Activated T-cell treated with anti-CD3 and anti-CD28 coated beads for 1 hour (primary cell): Measurements from ENCODE around the gene SLC13A5.
"Not testable (repeated sequence)": the region's sequence is repeated elsewhere in the genome, so short reads cannot be mapped to it uniquely, and the experiment has no call there.

Experiments
- DNase-seq: peaks from one replicate; pipeline ENCODE4 v3.0.0-alpha.2; 2020; ENCODE audit warnings: low read depth

Gene SLC13A5

DNA sequence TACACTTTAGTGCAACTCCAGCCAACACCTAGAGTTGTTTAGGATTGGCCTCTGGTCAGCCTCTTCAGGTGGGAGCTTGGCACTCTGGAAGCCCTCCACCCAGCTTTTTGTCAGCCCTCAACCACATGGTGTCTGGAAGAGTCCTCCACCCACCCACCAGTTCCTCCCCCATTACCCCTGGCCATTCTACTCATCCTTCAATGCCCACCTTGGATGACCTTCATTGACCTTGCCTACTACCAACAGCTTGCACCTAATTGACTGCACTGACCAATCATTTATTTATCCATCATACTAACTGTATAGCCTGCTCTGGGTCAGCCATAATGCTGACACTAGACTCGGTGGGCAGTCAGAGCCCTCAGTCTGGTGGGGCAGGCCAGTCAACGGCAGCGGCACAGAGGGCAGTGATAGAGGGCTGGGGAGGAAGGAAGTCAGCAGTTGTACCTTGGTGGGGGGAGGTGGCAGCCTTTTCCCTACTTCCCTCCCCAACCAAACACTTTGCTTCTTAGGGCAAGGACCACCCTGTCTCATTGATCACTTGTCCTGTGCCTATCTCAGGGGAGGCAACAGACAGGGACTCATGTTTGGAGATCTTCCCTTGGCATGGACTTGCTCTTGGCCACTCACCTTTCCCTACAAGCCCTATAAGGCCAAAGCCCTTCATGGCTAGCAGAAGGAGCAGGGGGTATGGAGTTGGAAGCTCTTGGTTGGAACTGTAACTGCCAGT lies 29.3 kb downstream of the SLC13A5 start:
- DNase-seq: no peak

GRCh38 chr17:6683081-6683684 lies 30.0 kb downstream of the SLC13A5 start:
- DNase-seq: no peak

GRCh38 chr17:6682339-6682738 lies 30.8 kb downstream of the SLC13A5 start:
- DNase-seq: no peak

DNA sequence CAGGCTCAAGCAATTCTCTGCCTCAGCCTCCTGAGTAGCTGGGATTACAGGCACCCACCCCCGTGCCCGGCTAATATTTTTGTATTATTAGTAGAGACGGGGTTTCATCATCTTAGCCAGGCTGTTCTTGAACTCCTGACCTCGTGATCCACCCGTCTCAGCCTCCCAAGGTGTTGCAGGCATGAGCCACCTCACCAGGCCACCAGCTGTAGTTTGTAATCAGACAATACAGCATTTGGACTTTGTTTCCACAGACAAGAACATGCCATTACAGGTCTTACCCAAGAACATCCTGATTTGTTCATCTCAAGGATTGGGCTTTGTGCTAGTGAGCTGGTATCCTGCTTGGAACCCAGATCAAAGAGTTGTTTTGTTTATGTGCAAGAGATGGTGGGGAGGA lies 31.5 kb downstream of the SLC13A5 start:
- no peak for DNase-seq

- no peak for DNase-seq
These were observed 32.0 kb downstream of the SLC13A5 start for GRCh38 chr17:6681176-6681575.

DNA sequence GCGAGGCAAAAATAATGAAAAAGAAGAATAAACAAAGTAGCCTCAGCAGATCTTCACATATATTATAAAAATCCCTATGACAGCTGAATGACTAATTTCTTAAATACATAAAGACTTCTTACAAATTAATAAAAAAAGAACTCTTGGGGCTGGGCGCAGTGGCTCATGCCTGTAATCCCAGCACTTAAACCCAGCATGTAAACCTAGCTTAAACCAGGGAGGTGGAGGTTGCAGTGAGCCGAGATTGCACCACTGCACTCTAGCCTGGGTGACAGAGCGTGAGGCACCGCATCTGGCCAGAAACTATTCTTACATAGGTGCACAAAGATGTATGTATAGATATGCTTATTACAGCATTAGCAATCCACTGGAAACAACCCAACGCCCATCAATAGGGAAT lies 33.9 kb downstream of the SLC13A5 start:
- no peak for DNase-seq

- DNase-seq: no peak
These were observed 35.2 kb downstream of the SLC13A5 start for GRCh38 chr17:6677946-6678345.

DNA sequence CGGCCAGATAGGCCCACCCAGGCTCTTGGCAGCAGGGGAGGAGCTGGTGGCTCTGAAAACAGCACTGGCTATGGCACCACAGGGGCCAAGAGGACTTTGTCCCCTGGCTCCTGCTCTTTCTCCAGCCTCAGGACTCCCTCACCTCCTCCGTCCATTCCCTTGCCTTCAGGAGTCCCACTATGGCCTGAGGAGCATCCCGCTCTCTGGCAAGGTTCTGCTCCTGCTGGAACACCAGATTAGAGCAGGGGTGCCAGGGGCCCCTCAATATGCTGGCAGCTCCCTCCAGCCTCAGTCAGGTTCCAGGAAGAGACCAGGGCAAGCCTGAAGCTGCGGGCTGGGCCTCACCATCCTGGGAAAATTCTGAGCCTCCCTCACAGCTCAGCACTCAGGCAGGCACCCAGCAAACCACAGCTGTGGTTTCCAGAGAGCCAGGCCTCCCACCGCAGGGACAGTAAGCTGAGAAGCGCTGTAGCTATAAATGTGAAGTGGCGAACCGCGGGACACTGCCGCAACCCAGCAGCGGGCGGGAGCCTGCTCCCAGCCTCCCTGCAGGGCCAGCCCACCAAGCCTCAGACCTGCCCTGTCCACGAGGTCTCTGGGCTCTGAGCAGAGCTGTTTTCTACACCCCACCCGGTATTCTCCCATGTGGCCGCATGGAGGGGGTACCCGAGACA lies 35.9 kb downstream of the SLC13A5 start:
- no peak for DNase-seq

DNA sequence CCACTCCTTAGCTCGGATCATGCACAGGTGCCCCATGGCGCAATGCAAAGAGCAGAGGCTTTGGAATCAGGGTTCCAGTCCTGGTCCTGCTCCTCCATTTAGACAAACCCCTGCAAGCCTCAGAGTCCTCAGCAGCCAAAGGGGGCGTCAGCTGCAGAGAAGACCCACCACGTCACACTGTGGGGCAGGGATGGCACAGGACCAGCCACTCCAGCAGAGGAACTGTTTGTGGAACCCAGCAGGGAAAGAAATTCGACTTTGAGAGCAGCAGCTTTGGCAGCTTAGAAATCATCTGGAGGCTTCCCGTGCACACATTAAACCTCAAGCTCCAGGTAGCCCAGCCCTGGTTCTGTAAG lies 36.4 kb downstream of the SLC13A5 start:
- DNase-seq: no peak

- DNase-seq: no peak
These were observed 37.9 kb downstream of the SLC13A5 start for GRCh38 chr17:6675201-6675825.

- DNase-seq: no peak
These were observed 38.6 kb downstream of the SLC13A5 start for GRCh38 chr17:6674586-6674985.

DNA sequence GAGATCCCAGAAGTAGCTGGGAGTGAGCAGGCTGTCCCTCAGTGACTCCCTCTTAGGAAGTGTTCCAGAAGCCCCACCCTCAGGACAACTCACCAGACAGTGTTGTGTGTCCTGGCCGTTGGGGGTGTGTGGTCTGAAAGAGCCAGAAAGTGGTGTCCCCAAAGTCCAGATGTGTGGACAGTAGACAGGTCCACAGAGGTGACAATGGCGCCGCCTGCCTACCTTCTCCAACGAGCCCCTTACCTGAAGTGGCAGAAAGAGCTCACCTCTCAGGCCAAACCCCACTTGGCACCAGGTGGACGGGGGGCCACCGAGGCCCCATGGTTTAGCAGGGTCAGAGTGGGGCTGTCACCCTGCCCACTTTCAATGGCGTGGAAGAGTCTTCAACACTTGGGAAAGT lies 41.7 kb downstream of the SLC13A5 start:
- DNase-seq: no peak

GRCh38 chr17:6670999-6671398 lies 42.2 kb downstream of the SLC13A5 start:
- DNase-seq: no peak

GRCh38 chr17:6670571-6670970 lies 42.6 kb downstream of the SLC13A5 start:
- DNase-seq: no peak

DNA sequence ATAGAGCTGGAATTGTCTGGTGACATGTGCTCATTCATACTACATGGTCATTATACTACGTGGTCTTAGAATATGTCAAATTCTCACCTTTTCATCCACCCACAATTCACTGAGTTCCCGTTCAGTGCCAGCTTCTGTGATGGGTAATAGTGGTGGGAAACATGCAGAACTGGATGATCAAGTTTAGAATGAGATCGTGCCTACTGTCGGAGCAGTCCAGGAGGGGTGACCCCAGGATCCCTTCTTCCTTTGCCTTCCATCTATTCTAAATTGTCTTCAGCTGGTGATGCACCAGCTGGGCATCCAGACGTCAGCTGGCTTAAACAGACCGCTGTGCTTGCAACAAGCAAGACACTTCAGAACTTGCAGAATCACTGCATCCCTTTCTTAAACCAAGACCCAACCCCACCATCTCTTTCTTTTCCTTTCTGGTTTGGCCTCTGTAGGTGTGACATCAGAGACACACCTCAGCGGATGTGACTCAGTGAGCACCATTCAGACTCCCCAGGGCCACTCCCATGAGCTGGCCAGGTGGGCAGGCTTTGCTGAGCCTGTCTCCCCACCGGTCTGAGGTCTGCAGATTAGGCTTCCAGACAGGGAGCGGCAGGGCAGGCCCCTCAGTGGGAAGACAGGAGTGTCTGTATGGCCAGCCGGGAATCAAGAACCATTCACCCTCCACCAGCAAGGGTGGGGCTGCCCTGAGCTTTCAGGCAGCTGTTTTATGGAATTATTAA lies 43.5 kb downstream of the SLC13A5 start:
- no peak for DNase-seq

DNA sequence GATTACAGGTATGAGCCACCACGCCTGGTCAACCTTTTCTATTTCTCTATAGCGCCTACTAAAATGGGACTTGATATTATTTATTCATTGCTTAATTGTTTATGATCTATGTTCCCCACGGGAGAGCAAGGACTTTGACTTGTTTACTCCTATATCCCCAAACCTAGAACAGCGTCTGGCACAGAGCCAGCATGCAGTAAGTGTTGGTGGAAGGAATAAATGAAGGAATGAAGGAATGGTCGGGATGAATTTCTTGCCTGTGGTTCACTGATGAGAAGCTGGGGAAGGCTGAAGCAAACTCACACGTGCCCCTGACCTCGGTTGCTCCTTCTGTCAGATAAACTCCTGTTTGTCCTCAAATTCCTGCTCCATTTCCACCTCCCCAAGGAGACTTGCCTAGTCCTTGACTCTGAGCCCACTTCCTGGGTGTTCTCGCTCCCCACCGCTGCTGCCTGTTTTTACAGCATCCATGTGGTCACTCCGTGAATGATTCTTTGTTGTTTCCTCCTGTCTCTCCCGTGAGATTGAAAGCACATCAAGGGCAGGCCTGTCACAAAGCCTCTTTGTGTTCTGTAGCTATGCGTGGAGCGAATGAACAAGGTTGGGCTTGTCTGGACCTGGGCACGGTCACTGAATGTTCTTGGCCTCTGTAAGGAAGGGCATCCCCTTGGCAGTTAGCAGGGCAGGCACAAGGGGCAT lies 44.3 kb downstream of the SLC13A5 start:
- DNase-seq: no peak

DNA sequence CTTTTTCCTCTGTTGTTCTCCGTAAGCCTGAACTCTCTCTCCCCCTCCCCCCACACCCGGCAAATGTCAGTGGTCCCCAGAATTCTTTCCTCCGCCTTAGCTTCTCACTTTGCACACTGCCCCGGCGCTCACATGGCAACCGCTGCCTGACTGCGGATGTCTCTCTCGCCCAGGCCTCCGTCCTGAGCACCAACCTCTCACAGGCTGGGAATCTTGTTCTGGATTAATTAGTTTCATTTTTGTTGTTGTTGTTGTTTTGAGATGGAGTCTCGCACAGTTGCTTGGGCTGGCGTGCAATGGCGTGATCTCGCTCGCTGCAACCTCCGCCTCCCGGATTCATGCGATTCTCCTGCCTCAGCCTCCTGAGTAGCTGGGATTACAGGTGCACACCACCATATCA lies 45.0 kb downstream of the SLC13A5 start:
- DNase-seq: no peak

DNA sequence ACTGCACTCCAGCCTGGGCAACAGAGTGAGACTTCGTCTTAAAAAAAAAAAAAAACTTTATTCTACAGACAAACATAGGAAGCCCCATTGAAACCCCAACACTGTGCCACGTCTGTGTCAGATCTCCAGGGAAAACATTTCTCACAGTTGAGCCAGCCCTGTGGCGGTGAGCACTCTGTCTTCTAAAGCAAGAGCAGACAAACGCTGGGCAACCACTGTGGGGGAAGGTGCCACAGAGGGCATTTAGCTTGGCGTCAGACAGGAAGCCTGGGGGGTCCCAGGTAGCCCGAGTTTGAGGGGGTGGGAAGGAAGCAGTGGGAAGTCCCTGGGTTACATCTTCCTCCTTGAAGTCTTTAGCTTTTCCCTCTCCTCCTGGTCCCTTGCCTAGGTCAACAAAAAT lies 45.7 kb downstream of the SLC13A5 start:
- DNase-seq: no peak

GRCh38 chr17:6666557-6666956 lies 46.6 kb downstream of the SLC13A5 start:
- DNase-seq: no peak

DNA sequence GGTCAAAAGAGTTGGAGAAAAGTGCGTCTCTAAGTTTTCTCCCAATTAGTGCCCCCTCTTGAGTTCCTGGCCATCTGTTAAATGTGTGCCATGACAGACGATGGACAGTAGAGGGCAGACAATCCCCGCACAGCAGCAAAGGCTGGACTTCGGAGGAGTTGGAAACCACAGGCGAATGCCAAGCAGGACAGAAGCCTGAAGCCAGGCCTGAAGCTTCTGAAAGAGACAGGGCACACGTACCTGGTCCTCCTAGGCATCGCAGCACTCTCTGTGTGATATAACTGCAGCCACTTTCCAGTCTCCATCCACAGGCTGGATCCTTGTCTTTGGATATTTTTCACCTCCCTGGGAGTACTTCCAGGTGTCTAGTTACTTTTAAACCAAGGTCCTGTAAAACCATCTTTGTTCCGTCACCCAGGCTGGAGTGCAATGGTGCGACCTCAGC lies 47.1 kb downstream of the SLC13A5 start:
- DNase-seq: peak; percentile 22

- not testable (repeated sequence) for DNase-seq
These were observed 50.0 kb downstream of the SLC13A5 start for GRCh38 chr17:6663200-6663599.

DNA sequence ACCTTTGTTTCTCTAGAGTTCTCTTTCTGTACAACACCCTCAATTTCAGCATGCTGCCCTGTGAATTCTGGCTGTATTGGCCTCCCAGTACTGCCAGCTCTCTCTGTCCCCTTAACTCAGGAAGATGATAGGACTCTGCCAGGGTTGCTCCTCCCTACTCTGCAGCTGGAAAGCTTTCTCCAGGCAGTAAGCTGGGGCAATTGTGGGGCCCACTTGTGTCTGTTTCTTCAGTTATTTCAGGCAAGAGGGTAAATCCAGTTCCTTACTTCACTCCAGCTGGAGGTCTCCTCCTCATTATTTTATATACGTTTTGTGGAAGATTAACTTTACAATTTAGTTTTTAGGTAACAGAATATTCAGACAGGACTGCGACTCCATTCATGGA lies 51.7 kb downstream of the SLC13A5 start:
- DNase-seq: no peak
